Loucy (cell line): ENCODE data around the gene KIFAP3.

ENCODE experiments used
- CTCF ChIP-seq: fragments of 200-600 bp; sonication (generic); conservative IDR thresholded peaks from 2 replicates; pipeline ENCODE4 v1.5.1; 2014; ENCODE audit warnings: mild to moderate bottlenecking, antibody characterized with exemption, low read length
- EZH2phosphoT487 ChIP-seq: fragments of 200-600 bp; IDR thresholded peaks from 2 replicates; pipeline ENCODE4 v1.6.1; 2018; ENCODE audit warnings: antibody characterized with exemption, mild to moderate bottlenecking, moderate library complexity, borderline replicate concordance

- TF ChIP-seq CTCF (no peak), EZH2phosphoT487 (no peak)
Measured at GRCh38 chr1:170044187-170044586, 30.3 kb downstream of the KIFAP3 start.
